Measurements from ENCODE around the gene PSMD8. TPM values are rescaled to one million over a fixed set of nuclear protein-coding genes. Genes with fewer than 3 reads are reported as not detected.

Gene PSMD8
- polyA plus RNA-seq, 4 donors = 166 to 194 (median 169) TPM

DNA sequence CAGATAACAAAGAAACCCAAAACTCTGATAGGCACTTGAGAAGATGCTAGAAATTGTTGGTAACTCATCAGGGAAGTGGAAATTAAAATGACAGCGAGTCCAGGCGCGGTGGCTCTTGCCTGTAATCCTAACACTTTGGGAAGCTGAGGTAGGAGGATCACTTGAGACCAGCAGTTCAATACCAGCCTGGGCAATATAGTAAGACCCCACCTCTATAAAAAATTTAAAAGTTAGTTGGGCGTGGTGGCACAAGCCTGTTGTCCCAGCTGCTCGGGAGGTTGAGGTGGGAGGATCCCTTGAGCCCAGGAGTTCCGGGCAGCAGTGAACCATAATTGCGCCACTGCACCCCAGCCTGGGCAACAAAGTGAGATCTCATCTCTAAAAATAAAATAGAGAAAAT is 56.6 kb downstream of the PSMD8 start:
- no peak for DNase-seq (ENCODE audit: low read depth in 4 of 4, low spot score in 3 of 4)

DNA sequence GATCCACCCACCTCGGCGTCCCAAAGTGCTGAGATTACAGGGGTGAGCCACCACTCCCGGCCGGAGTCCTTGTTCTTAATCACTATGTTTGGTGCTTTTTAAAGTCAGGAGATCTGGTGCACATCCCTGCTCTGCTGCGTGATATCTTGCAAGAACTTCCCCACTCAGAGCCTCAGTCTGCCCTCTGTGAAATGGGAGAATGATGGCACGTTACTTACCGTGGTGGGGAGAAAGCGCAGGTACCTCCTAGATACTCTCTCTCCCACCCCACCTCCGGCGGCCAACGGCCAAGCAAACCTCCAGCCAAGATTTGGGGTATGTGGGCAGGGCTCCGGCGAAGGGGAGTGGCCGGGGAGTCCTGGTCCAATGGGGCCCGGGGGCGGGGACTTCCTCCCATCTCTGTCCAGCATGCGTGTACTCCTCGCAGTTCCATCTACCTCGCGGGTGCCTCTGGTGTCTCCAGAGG is 58.9 kb downstream of the PSMD8 start, which contains the start of gene RYR1:
TSS of gene RYR1 (plus strand) at position 424 of the 466 bp plus-strand sequence. CDS start 139 bp downstream, outside the sequence.
- DNase-seq (ENCODE audit: low read depth in 4 of 4, low spot score in 3 of 4) = no peak

Other genes starting within 250 kb of the PSMD8 start
- gene DPF1, start 150.3 kb upstream of the PSMD8 start, polyA plus RNA-seq (ENCODE audit: insufficient read length in 4 of 4) = 1 to 10 TPM in 3 of 4 donors, under 1 TPM in 1; 0.70 to 2.1 (median 1.5) TPM
- gene PPP1R14A, start 118.2 kb upstream of the PSMD8 start, polyA plus RNA-seq (ENCODE audit: insufficient read length in 4 of 4) = 1 to 10 TPM; 6.0 to 9.7 (median 7.6) TPM
- 100 to 1,000 TPM; 323 to 411 (median 331) TPM for gene SPINT2, start 110.0 kb upstream of the PSMD8 start, polyA plus RNA-seq (ENCODE audit: insufficient read length in 4 of 4)
- gene C19orf33, start 70.3 kb upstream of the PSMD8 start, polyA plus RNA-seq (ENCODE audit: insufficient read length in 4 of 4) = 10 to 100 TPM in 1 of 4 donors, 1 to 10 TPM in 3; 6.1 to 10.1 (median 8.8) TPM
- 10 to 100 TPM; 30.8 to 42.5 (median 33.5) TPM for gene YIF1B, start 58.6 kb upstream of the PSMD8 start, polyA plus RNA-seq (ENCODE audit: insufficient read length in 4 of 4)
- gene KCNK6, start 54.7 kb upstream of the PSMD8 start, polyA plus RNA-seq (ENCODE audit: insufficient read length in 4 of 4) = 1 to 10 TPM; 3.1 to 4.2 (median 3.3) TPM
- gene CATSPERG, start 38.7 kb upstream of the PSMD8 start, polyA plus RNA-seq (ENCODE audit: insufficient read length in 4 of 4) = 1 to 10 TPM; 5.0 to 6.3 (median 5.9) TPM
- 1 to 10 TPM in 1 of 4 donors, under 1 TPM in 3; 0.51 to 1.0 (median 0.63) TPM for gene GGN, start 13.5 kb downstream of the PSMD8 start, polyA plus RNA-seq (ENCODE audit: insufficient read length in 4 of 4)
- 1 to 10 TPM in 2 of 4 donors, under 1 TPM in 2; 0.90 to 1.1 (median 1.0) TPM for gene SPRED3, start 14.1 kb downstream of the PSMD8 start, polyA plus RNA-seq (ENCODE audit: insufficient read length in 4 of 4)
- 10 to 100 TPM; 13.2 to 18.0 (median 13.9) TPM for gene FAM98C, start 28.5 kb downstream of the PSMD8 start, polyA plus RNA-seq (ENCODE audit: insufficient read length in 4 of 4)
- 1 to 10 TPM in 1 of 4 donors, under 1 TPM in 3; 0.53 to 1.3 (median 0.84) TPM for gene RASGRP4, start 51.6 kb downstream of the PSMD8 start, polyA plus RNA-seq (ENCODE audit: insufficient read length in 4 of 4)
- 1 to 10 TPM; 4.5 to 5.0 (median 4.8) TPM for gene RYR1, start 59.1 kb downstream of the PSMD8 start, polyA plus RNA-seq (ENCODE audit: insufficient read length in 4 of 4)
- gene MAP4K1, start 243.4 kb downstream of the PSMD8 start, polyA plus RNA-seq (ENCODE audit: insufficient read length in 4 of 4) = 1 to 10 TPM; 2.5 to 4.1 (median 3.5) TPM
- gene EIF3K, start 244.6 kb downstream of the PSMD8 start, polyA plus RNA-seq (ENCODE audit: insufficient read length in 4 of 4) = 100 to 1,000 TPM; 307 to 353 (median 328) TPM